Thymus (tissue), 11 donors: Measurements from ENCODE around the gene LMX1B. TPM values are rescaled to one million over a fixed set of nuclear protein-coding genes. Genes with fewer than 3 reads are reported as not detected.

ENCODE experiments used
- DNase-seq, 9 donors: peaks; one replicate each; pipeline ENCODE4 v3.0.0-alpha.2; 2013; ENCODE audit warnings: low spot score in 9 of 9, low read depth in 6 of 9, missing footprints in 1 of 9
- H3K27ac ChIP-seq, 2 donors: one replicate each; pipeline ENCODE4 v1.5.1; 2013; ENCODE audit warnings: control low read depth in 1 of 2, low read depth in 1 of 2, low read length in 1 of 2, mild to moderate bottlenecking in 1 of 2, moderate library complexity in 1 of 2
- H3K27me3 ChIP-seq, 2 donors: one replicate each; pipeline ENCODE4 v1.5.1; 2013; ENCODE audit warnings: low read length in 1 of 2; ENCODE audit not compliant: control insufficient read depth in 2 of 2, insufficient read depth in 1 of 2
- H3K36me3 ChIP-seq, 2 donors: one replicate each; pipeline ENCODE4 v1.5.1; 2013; ENCODE audit warnings: low read length in 1 of 2, mild to moderate bottlenecking in 1 of 2, moderate library complexity in 1 of 2; ENCODE audit not compliant: control insufficient read depth in 2 of 2, insufficient read depth in 2 of 2
- H3K4me1 ChIP-seq, 2 donors: one replicate each; pipeline ENCODE4 v1.5.1; 2013; ENCODE audit warnings: low read length in 2 of 2; ENCODE audit not compliant: control insufficient read depth in 2 of 2, insufficient read depth in 2 of 2
- H3K4me3 ChIP-seq, 2 donors: one replicate each; pipeline ENCODE4 v1.5.1; 2013; ENCODE audit warnings: low read length in 2 of 2, control low read depth in 1 of 2, mild to moderate bottlenecking in 1 of 2
- H3K9me3 ChIP-seq, 2 donors: one replicate each; pipeline ENCODE4 v1.5.1; 2013; ENCODE audit warnings: low read length in 1 of 2, mild to moderate bottlenecking in 1 of 2; ENCODE audit not compliant: control insufficient read depth in 2 of 2, insufficient read depth in 1 of 2
- WGBS: extraction: QIAGEN DNeasy Blood & Tissue Kit; methylation state at CpG from one replicate; pipeline ENCODE4 v1.1.7; 2013; 5-methylcytosine and 5-hydroxymethylcytosine counted together
- polyA plus RNA-seq: library from polyadenylated mRNA; stranded (reverse); fragments of 200-250 nt; gene quantifications from one replicate; pipeline ENCODE4 v1.2.3, GENCODE V29; 2013
- total RNA-seq: library from RNA; stranded (reverse); fragments of 120-200 nt; gene quantifications from one replicate; pipeline ENCODE4 v1.2.4, GENCODE V29; 2013
- donor health status: healthy.

LMX1B gene
- total and polyA plus RNA-seq, 2 donors: 0.02 to 0.05 TPM

DNA sequence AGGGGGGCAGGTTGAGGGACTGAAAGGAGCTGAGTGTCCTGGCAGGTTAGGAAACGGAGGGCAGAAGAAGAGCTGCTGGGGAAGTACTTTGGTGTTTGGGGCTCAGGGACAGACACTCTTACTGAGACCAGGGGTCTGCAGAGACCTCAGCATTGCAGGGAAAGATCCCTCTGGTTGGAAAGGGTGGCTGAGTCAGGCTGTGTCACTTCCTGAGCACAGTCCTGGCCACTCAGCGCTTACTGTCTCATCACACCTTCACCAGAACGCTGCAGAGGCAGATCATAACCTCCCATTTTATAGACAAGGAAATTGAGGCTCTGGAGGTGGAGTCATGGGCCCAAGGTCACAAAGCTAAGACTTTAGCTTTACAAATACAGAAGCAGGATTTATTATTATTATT, 54.3 kb downstream of the LMX1B start:
- Histone ChIP-seq H3K27ac (no peak overlapping the region), H3K4me1 (no peaks in the 10 kb centered on the region), H3K9me3 (no peaks in the 10 kb centered on the region), H3K36me3 (no peaks in the 10 kb centered on the region), H3K4me3 (no peak overlapping the region), H3K27me3 (peaks cover 38 to 96% of the 10 kb centered on the region in 2 donors)
- DNase-seq: no peak
- 86% methylated on average over 3 of the region's 3 CpGs for WGBS

DNA sequence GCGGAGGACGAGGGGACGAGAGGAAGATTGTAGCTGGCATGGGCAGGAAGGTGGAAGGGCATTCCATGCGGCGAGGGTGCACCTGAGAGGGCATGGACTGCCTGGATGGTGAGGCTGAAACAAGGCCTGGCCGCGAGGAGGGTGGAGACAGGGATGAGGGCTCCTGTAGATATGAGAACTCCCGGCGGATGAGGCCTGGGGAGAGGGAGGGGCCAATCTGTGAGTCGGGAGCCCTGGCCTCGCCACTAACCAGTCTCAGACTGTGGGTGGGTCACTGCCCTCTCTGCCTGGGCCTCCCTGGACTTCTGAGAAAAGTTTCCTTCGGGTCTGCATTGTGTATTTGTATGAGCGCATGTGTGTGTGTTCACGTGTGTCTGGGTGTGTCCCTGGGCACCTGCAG, 55.4 kb downstream of the LMX1B start:
- WGBS: 85% methylated on average over 14 of the region's 14 CpGs
- no peaks in the 10 kb centered on the region for H3K4me1 ChIP-seq
- no peak overlapping the region for H3K4me3 ChIP-seq

DNA sequence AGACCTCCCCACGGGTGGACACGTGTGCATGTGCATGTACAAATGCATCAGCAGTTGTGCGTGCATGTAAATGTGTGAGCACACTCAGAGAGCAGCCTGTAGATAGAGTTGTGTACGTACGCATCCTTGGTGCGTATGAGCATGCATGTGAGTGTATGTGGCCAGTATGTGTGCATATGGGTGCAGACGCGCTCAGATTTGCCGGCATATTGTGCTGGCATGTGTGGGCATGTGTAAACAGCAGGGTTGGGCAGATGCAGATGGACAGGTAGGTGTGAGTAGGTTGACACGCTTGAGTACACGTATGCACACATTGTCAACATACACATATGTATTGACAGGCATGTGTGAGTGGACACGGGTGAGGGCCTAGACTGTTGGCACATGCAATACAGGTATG, 56.5 kb downstream of the LMX1B start:
- Histone ChIP-seq H3K9me3 (no peaks in the 10 kb centered on the region), H3K4me3 (no peak overlapping the region), H3K27me3 (peaks cover 45 to 97% of the 10 kb centered on the region in 2 donors), H3K4me1 (no peaks in the 10 kb centered on the region), H3K27ac (no peak overlapping the region), H3K36me3 (no peaks in the 10 kb centered on the region)
- no peak for DNase-seq
- 96% methylated on average over 12 of the region's 12 CpGs for WGBS

More for the DNA sequence above, 55.4 kb downstream of the LMX1B start:
- no peaks in the 10 kb centered on the region for H3K36me3 ChIP-seq
- DNase-seq: no peak
- H3K27ac ChIP-seq: no peak overlapping the region
- H3K9me3 ChIP-seq: no peaks in the 10 kb centered on the region
- H3K27me3 ChIP-seq: peaks cover 48 to 97% of the 10 kb centered on the region in 2 donors

- H3K27me3 ChIP-seq: peaks cover 41 to 97% of the 10 kb centered on the region in 2 donors
- no peak overlapping the region for H3K4me3 ChIP-seq
- H3K9me3 ChIP-seq: peaks cover 0 to under 1% of the 10 kb centered on the region in 2 donors
- no peaks in the 10 kb centered on the region for H3K4me1 ChIP-seq
- no peak for DNase-seq
- no peaks in the 10 kb centered on the region for H3K36me3 ChIP-seq
- H3K27ac ChIP-seq: no peak overlapping the region
- 28% methylated on average over 20 of the region's 20 CpGs for WGBS
These were observed 57.7 kb downstream of the LMX1B start for GRCh38 chr9:126671381-126671831.

DNA sequence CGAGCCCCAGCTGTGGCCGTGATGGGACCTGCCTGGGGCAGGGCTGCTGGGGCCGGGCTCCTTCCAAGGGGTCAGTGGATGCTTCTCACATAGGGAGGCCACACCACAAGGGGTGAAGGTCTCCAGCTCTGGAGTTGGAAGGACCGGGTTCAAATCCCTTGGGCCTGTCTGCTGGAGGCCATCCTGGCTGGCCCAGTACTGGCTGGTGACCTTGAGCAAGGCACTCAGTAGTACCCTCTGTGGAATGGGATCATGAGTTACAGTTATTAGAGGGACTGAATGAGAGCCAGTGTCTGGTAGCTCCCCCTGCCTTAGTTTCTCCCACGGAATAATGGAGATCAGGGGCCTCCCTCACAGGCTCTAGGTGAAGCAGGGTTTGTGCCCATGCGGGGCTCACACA, 58.3 kb downstream of the LMX1B start:
- H3K4me3 ChIP-seq: no peak overlapping the region
- no peak for DNase-seq
- 56% methylated on average over 6 of the region's 6 CpGs for WGBS
- H3K27ac ChIP-seq: no peak overlapping the region
- H3K4me1 ChIP-seq: no peaks in the 10 kb centered on the region
- H3K27me3 ChIP-seq: peaks cover 44 to 97% of the 10 kb centered on the region in 2 donors
- H3K9me3 ChIP-seq: peaks cover 0 to 2% of the 10 kb centered on the region in 2 donors
- H3K36me3 ChIP-seq: no peaks in the 10 kb centered on the region

DNA sequence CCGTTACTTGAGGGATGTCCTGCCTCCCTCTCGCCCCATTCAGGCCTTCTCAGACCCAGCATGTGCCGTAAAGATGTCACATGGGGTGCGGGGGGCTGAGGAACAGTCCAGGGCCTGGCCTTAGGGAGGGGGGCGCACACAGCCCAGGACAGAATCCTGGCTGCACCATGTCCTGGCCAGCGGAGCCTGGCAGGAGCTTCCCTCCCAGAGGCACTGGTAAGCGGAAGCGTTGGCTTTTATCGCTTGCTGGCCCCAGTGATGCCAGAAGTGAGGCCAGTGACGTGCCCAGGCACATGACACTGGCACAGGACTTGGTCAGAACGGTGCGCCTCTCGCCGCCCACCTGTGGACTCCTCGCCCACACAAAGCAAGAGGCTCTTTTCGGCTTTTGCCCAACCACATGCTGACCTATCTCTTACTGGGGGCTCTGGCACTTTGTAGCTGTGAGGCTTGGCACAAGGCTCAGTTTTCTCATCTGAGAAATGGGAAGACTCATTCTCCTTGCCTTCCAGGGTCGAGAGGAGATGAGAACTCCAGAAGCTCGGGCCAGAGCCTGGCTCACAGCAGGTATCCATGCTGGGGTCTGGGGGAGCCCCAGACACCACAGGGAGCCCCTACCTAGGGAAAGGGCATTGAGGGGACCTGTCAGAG, 59.0 kb downstream of the LMX1B start:
- Histone ChIP-seq H3K36me3 (no peaks in the 10 kb centered on the region), H3K4me1 (no peaks in the 10 kb centered on the region), H3K27ac (no peak overlapping the region), H3K4me3 (no peak overlapping the region), H3K9me3 (peaks cover 0 to 2% of the 10 kb centered on the region in 2 donors), H3K27me3 (peaks cover 51 to 97% of the 10 kb centered on the region in 2 donors)
- WGBS: 61% methylated on average over 18 of the region's 18 CpGs
- DNase-seq: no peak

DNA sequence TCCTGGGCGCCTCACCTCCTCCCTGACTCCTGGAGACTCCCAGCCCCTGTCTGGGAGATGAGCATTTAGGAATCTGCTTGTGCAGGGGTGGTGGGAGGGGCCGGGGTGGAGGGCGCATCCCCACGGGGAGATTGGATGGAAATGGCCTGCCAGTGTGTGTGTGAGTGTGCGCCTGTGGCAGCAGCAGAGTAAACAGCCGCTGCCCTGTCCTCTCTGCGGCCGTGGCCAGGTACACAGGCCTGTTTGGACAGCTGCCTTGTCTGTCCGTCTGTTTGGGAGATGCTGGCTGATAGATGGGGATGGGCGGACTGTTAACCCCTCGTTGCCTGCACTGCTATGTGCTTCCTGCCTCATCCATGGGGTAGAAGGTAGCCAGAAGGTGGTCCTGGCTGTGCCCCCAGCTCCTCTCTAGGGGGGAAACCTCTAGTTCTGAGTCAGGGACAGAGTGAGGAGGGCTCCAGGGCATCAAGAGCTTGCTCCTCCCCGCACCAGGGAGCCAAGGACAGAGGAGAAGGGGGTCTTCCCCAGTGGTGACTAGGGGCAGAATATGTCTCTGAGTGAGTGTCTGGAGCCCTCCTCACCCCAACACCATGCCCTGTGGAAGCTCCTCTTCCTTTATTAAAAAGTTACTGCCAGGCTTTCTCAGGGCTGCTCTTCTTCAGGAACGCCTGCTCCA, 60.1 kb downstream of the LMX1B start:
- H3K4me3 ChIP-seq: no peak overlapping the region
- H3K36me3 ChIP-seq: no peaks in the 10 kb centered on the region
- no peak for DNase-seq
- H3K27me3 ChIP-seq: peaks cover 57 to 100% of the 10 kb centered on the region in 2 donors
- 18% methylated on average over 13 of the region's 13 CpGs for WGBS
- peaks cover 0 to 2% of the 10 kb centered on the region in 2 donors for H3K9me3 ChIP-seq
- H3K4me1 ChIP-seq: no peaks in the 10 kb centered on the region
- H3K27ac ChIP-seq: no peak overlapping the region

- Histone ChIP-seq H3K4me1 (no peaks in the 10 kb centered on the region), H3K27me3 (peaks cover 58 to 100% of the 10 kb centered on the region in 2 donors)
- WGBS: 14% methylated on average over 11 of the region's 11 CpGs
These were observed 60.8 kb downstream of the LMX1B start for GRCh38 chr9:126674365-126675146.

DNA sequence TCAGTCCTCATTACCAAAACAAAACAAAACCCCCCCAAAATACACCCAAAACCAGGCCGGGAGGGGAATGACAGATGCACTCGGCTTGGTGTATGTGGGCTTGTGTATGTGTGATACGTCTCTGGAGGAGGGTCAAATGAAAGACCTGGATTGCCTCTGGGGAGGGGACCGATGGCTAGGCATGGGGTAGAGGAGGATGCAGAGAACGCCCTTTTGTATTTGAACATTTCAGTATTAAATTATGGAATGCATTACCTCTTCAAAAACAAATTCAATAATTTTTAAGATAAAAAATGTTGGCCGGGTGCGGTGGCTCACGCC, 61.4 kb downstream of the LMX1B start:
- Histone ChIP-seq H3K27ac (no peak overlapping the region), H3K36me3 (no peaks in the 10 kb centered on the region), H3K9me3 (peaks cover 0 to 2% of the 10 kb centered on the region in 2 donors), H3K4me1 (no peaks in the 10 kb centered on the region), H3K4me3 (no peak overlapping the region), H3K27me3 (peaks cover 60 to 100% of the 10 kb centered on the region in 2 donors)
- WGBS: 28% methylated on average over 8 of the region's 8 CpGs
- DNase-seq: no peak

More at GRCh38 chr9:126674365-126675146, 60.8 kb downstream of the LMX1B start:
- H3K9me3 ChIP-seq: peaks cover 0 to 2% of the 10 kb centered on the region in 2 donors
- DNase-seq: no peak
- H3K27ac ChIP-seq: no peak overlapping the region
- H3K4me3 ChIP-seq: no peak overlapping the region
- no peaks in the 10 kb centered on the region for H3K36me3 ChIP-seq
